Measurements from ENCODE around the gene LIMS2. TPM values are rescaled to one million over a fixed set of nuclear protein-coding genes. Genes with fewer than 3 reads are reported as not detected.

Gene LIMS2
- total RNA-seq, 1 donor from 2014 or later, result 3.8 TPM

DNA sequence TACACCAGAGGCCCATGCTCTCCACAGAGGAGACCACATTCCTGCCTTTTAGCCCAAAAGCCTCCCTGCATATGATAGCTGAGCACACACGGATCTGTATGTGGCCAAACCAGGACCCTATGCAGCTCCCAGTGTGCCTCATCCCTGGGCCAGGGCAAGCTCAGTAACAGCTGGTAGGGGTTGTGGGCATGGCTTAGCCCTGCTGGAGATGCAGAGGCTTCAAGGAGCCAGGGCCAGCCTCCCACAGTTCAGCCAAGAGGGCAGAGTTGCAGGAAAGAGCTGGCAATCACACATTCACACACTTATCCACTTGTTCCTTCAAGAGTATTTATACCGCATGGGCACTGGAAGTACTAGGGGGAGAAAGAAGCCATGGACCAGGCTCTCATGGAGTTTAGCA is 1.6 kb upstream of the LIMS2 start:
- Mint-ChIP-seq H3K27ac (ENCODE audit: unreplicated experiment) (no peak overlapping the region), H3K27me3 (ENCODE audit: unreplicated experiment) (peaks cover 21% of the 10 kb centered on the region), H3K36me3 (ENCODE audit: low read depth, unreplicated experiment) (no peaks in the 10 kb centered on the region), H3K9me3 (ENCODE audit: unreplicated experiment) (no peaks in the 10 kb centered on the region), H3K4me1 (ENCODE audit: unreplicated experiment) (peaks cover 5% of the 10 kb centered on the region), H3K4me3 (ENCODE audit: unreplicated experiment) (no peak overlapping the region)
- DNase-seq (ENCODE audit: low spot score), result no peak
- TF ChIP-seq, protein P1, sequence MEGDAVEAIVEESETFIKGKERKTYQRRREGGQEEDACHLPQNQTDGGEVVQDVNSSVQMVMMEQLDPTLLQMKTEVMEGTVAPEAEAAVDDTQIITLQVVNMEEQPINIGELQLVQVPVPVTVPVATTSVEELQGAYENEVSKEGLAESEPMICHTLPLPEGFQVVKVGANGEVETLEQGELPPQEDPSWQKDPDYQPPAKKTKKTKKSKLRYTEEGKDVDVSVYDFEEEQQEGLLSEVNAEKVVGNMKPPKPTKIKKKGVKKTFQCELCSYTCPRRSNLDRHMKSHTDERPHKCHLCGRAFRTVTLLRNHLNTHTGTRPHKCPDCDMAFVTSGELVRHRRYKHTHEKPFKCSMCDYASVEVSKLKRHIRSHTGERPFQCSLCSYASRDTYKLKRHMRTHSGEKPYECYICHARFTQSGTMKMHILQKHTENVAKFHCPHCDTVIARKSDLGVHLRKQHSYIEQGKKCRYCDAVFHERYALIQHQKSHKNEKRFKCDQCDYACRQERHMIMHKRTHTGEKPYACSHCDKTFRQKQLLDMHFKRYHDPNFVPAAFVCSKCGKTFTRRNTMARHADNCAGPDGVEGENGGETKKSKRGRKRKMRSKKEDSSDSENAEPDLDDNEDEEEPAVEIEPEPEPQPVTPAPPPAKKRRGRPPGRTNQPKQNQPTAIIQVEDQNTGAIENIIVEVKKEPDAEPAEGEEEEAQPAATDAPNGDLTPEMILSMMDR (IDR thresholded peaks at IDR 0.05; ENCODE audit: unreplicated experiment), result no peak

DNA sequence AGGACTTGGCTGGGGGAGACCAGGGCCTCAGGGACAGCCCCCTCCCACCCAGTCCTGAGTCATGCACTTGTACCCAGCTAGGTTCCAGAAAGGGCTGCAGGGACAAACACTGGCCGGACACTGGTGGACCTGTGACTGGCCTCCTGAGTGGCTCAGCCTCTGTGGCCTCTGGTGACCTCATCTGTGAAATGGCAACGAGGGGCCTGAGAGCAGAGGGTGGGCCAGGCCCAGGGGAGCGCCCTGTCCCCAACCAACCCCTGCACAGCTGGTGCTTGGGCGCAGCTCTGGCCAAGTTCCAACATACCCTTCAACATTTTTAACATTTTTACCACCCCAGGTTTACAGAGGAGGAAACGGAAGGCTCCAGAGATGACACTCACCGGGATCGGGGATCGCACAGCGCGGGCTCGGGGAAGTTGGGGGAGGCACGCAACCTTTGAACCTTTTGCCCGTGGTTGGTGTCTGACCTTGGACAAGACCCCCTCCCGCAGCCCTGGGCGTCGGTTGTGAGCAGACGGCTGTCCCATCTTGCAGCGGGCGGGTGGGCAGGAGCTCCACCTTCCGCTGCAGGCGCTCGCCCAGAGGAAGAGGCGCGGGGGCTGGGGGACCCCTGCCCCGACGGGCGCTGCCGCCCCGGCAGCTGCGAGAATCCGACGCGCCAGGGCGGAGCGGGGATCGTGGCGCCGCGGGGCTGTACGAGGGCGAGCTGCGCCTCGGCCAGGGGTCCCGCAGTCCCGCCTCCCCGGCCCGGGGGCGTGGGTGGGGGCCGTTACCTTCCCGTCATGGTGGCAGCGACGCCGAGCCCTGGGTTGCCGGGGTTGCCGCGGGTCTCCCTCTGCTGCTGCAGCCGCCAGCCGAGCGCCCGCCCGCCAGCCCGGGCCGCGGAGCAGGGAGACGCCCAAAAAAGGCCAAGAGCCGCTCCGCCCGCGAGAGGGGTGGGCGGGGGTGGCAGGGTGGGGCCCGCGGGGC is 805 bp downstream of the LIMS2 start:
- Mint-ChIP-seq H3K27me3 (ENCODE audit: unreplicated experiment) (peaks cover 21% of the 10 kb centered on the region), H3K4me1 (ENCODE audit: unreplicated experiment) (peaks cover 5% of the 10 kb centered on the region), H3K9me3 (ENCODE audit: unreplicated experiment) (no peaks in the 10 kb centered on the region), H3K4me3 (ENCODE audit: unreplicated experiment) (peak overlapping the region; percentile 81), H3K27ac (ENCODE audit: unreplicated experiment) (no peak overlapping the region), H3K36me3 (ENCODE audit: low read depth, unreplicated experiment) (no peaks in the 10 kb centered on the region)
- TF ChIP-seq, protein P1 (IDR thresholded peaks at IDR 0.05; ENCODE audit: unreplicated experiment), result no peak
- no peak for DNase-seq (ENCODE audit: low spot score)

- Mint-ChIP-seq H3K27ac (ENCODE audit: unreplicated experiment) (no peak overlapping the region), H3K4me1 (ENCODE audit: unreplicated experiment) (peaks cover 5% of the 10 kb centered on the region), H3K4me3 (ENCODE audit: unreplicated experiment) (no peak overlapping the region), H3K36me3 (ENCODE audit: low read depth, unreplicated experiment) (no peaks in the 10 kb centered on the region), H3K9me3 (ENCODE audit: unreplicated experiment) (no peaks in the 10 kb centered on the region), H3K27me3 (ENCODE audit: unreplicated experiment) (peaks cover 21% of the 10 kb centered on the region)
- no peak for DNase-seq (ENCODE audit: low spot score)
- TF ChIP-seq, protein P1 (IDR thresholded peaks at IDR 0.05; ENCODE audit: unreplicated experiment), result no peak
Measured at GRCh38 chr2:127673291-127674069, 1.9 kb downstream of the LIMS2 start.

- Mint-ChIP-seq H3K27ac (ENCODE audit: unreplicated experiment) (no peak overlapping the region), H3K4me1 (ENCODE audit: unreplicated experiment) (peaks cover 2% of the 10 kb centered on the region), H3K4me3 (ENCODE audit: unreplicated experiment) (no peak overlapping the region), H3K9me3 (ENCODE audit: unreplicated experiment) (no peaks in the 10 kb centered on the region), H3K36me3 (ENCODE audit: low read depth, unreplicated experiment) (no peaks in the 10 kb centered on the region), H3K27me3 (ENCODE audit: unreplicated experiment) (peaks cover 21% of the 10 kb centered on the region)
- DNase-seq (ENCODE audit: low spot score), result no peak
- TF ChIP-seq, protein P1 (IDR thresholded peaks at IDR 0.05; ENCODE audit: unreplicated experiment), result no peak
Measured at GRCh38 chr2:127672341-127673224, 2.7 kb downstream of the LIMS2 start.
